ENCODE results near the gene PTPRN2. TPM values are rescaled to one million over a fixed set of nuclear protein-coding genes. Genes with fewer than 3 reads are reported as not detected.
"Not testable (repeated sequence)": the region's sequence is repeated elsewhere in the genome, so short reads cannot be mapped to it uniquely, and the experiment has no call there.

PTPRN2 gene
- total RNA-seq (10 to 100 TPM; 12.4 to 40.7 (median 31.8) TPM), polyA plus RNA-seq (10 to 100 TPM; 12.2 to 49.2 TPM)

GRCh38 chr7:158587162-158588084 lies at the start of gene PTPRN2:
Gene PTPRN2, minus strand, starts transcription at chr7:158587823.
- ATAC-seq: peak; percentile 83 to 89 (median 84)
- Histone ChIP-seq H3K9me3 (no peaks in the 10 kb centered on the region), H3K27me3 (no peaks in the 10 kb centered on the region), H3K27ac (peak within 1 kb of the TSS; percentile 27 to 62 (median 44)), H3K4me3 (peak within 1 kb of the TSS; percentile 6 to 64 (median 44)), H3K36me3 (no peaks in the 10 kb centered on the region), H3K4me1 (peaks cover 10 to 29% (median 24%) of the 10 kb centered on the region in 3 donors)
- FAIRE-seq: no peak
- intact Hi-C loops (cut with DNase I): no loop called here
- WGBS, 2 donors: 0 to 3% methylated on average over 19 to 109 of the region's 110 CpGs
- DNase-seq: peak; percentile 57 to 94 (median 85)
- no peak for TF ChIP-seq CTCF (IDR thresholded peaks at IDR 0.05)

GRCh38 chr7:158633055-158633956 lies 45.7 kb upstream of the PTPRN2 start:
- no peak overlapping the region for H3K4me3 ChIP-seq
- 95% methylated on average over 11 of the region's 11 CpGs for WGBS, 2 donors
- intact Hi-C loops (cut with DNase I): no loop called here

GRCh38 chr7:158631574-158632195 lies 44.1 kb upstream of the PTPRN2 start:
- no peaks in the 10 kb centered on the region for H3K9me3 ChIP-seq
- no peaks in the 10 kb centered on the region for H3K36me3 ChIP-seq
- no peaks in the 10 kb centered on the region for H3K4me1 ChIP-seq
- intact Hi-C loops (cut with DNase I): no loop called here
- no peak for ATAC-seq
- no peak for DNase-seq
- H3K4me3 ChIP-seq: no peak overlapping the region
- no peak for FAIRE-seq
- H3K27me3 ChIP-seq: no peaks in the 10 kb centered on the region
- no peak for TF ChIP-seq CTCF (IDR thresholded peaks at IDR 0.05)
- no peak overlapping the region for H3K27ac ChIP-seq
- 88 to 95% methylated on average over 3 of the region's 3 CpGs for WGBS, 2 donors

More at GRCh38 chr7:158633055-158633956, 45.7 kb upstream of the PTPRN2 start:
- no peak for TF ChIP-seq CTCF (IDR thresholded peaks at IDR 0.05)
- no peak for ATAC-seq
- H3K27me3 ChIP-seq: no peaks in the 10 kb centered on the region
- no peak overlapping the region for H3K27ac ChIP-seq
- H3K4me1 ChIP-seq: no peaks in the 10 kb centered on the region
- no peak for FAIRE-seq
- no peaks in the 10 kb centered on the region for H3K36me3 ChIP-seq
- H3K9me3 ChIP-seq: no peaks in the 10 kb centered on the region
- DNase-seq: no peak

- H3K9me3 ChIP-seq; intact Hi-C loops (cut with DNase I); DNase-seq; H3K27ac ChIP-seq; H3K27me3 ChIP-seq; FAIRE-seq; H3K36me3 ChIP-seq; H3K4me3 ChIP-seq; H3K4me1 ChIP-seq; ATAC-seq: not testable (repeated sequence)
- 73 to 82% methylated on average over 8 of the region's 8 CpGs for WGBS, 2 donors
Observed at GRCh38 chr7:158626289-158626688, 38.7 kb upstream of the PTPRN2 start.

GRCh38 chr7:158623241-158623640 lies 35.6 kb upstream of the PTPRN2 start:
- Histone ChIP-seq H3K27me3 (no peaks in the 10 kb centered on the region), H3K4me3 (no peak overlapping the region), H3K4me1 (no peaks in the 10 kb centered on the region), H3K27ac (no peak overlapping the region), H3K9me3 (no peaks in the 10 kb centered on the region), H3K36me3 (no peaks in the 10 kb centered on the region)
- TF ChIP-seq CTCF (IDR thresholded peaks at IDR 0.05): no peak
- 95 to 97% methylated on average over 13 of the region's 13 CpGs for WGBS, 2 donors
- FAIRE-seq (no peak), DNase-seq (no peak), ATAC-seq (no peak)
- intact Hi-C loops (cut with DNase I): no loop called here
